HG03460 (cell line): ENCODE measurements around the gene EGFL7.

Experiments used
- ATAC-seq: cut with Tn5 transposase; IDR thresholded peaks from one replicate; pipeline ENCODE4 v1.9.1; 2021; ENCODE audit not compliant: unreplicated experiment

The EGFL7 gene

DNA sequence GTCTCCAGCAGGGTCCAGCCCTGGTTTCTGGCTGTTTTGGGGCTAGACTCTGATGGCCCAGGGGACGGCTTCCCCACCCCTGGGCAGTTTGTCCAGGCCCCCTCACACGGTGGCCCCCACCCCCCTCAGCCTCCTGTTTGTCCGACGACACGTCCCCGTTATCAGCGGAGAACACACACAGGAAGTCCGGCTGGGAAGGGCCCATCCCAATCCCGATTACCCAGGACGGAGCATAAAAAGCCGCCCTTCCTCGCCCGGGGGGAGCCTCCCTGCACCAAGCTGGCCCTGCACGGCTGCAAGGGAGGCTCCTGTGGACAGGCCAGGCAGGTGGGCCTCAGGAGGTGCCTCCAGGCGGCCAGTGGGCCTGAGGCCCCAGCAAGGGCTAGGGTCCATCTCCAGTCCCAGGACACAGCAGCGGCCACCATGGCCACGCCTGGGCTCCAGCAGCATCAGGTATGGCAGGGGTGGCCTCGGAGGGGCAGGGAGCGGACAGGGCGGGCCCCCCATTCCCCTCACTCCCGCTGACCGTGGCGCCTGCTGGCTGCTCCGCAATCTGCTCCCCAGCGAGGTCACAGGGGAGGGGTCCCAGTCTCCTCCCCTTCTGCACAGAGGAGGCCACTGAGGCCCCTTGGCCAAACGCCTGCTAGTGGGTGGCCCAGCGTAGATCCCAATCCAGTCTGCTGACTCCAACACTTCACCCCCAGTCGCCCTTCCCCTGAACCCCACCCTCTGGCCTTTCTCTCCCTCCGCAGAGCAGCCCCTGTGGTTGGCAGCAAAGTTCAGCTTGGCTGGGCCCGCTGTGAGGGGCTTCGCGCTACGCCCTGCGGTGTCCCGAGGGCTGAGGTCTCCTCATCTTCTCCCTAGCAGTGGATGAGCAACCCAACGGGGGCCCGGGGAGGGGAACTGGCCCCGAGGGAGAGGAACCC, at the start of gene EGFL7:
EGFL7 (plus strand) TSS at position 261 of the 926 bp plus-strand sequence. CDS start 5,367 bp downstream, outside the sequence.
- ATAC-seq, result no peak

DNA sequence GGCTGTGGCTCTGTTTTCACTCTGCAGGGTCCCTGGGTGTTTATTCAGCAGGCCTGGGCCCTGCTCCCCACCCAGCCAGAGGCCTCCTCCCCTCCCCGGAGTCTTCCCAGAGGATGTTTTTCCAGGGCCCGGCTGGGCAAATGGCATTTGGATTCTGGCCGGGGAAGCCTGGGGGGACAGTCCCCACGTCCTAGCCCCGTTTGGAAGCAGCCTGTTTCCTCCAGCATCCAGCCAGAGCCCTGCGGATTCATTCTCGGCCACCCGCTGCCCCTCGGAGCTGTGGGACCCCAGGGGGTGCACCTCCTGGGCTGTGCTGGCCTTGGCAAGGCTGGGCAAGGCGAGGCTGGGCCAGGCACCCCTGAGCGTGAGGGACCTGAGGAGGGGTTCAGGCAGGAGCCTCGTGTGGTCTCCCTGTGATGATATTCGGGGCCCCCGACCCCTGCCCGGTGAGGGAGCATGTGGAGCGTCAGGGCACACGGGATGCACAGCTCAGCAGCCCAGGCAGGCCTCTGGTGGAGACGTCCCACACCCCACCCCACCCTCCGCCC, 48.8 kb upstream of the EGFL7 start:
- ATAC-seq, result no peak

DNA sequence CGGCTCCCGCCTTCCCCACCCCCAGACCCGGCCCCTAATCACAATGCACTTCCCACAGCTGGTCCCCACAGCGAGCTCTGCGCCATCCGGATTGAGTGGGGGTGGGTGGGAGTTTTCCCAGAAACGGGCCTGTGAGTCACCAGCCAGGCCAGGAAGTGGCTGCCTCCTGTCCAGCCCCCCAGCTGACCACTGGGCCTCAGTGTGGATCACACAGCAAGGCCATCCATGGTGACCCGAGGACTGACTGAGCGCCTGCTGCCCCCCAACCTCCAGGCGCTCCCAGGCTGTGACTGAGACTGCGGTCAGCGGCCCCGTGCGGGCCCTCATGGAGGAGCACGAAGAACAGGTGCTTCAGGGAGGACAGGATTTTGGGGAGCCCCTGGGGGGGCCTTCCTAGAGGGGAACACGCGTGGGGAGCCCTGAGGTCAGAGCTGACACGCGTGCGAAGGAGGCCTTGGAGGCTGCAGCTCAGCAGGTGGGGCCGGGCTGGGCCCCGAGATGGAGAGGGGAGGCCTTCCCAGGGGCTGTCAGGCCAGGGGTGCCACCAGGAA, 48.3 kb upstream of the EGFL7 start:
- no peak for ATAC-seq

DNA sequence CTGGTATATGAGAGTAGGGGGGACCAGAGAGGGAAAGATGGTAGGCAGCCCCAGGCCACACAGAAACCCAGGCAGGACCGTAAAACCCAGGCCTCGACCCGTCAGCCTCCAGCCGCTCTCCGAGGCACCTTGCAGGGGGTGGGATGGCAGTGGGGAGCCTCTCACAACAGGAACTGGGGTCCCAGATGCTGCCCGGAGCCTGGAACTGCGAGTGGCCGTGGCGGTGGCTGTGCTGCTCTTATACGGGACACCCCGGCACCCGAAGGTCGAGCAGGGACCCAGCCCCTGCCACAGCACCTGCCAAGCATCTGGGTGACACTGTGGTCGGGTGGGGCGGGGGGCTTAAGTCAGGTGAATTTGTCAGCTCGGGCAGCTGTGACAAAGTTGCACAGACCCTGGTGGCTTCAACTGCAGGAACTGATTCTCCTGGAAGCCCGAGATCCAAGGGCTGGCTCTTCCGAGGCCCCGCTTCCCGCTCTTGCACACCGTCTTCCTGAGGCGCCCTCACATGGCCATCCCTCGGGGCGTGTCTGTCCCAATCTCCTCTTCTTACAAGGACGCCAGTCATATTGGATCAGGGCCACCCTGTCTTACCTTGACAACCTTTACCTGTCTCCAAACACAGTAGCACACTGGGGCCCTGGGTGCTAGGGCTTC, 47.6 kb upstream of the EGFL7 start:
- no peak for ATAC-seq

DNA sequence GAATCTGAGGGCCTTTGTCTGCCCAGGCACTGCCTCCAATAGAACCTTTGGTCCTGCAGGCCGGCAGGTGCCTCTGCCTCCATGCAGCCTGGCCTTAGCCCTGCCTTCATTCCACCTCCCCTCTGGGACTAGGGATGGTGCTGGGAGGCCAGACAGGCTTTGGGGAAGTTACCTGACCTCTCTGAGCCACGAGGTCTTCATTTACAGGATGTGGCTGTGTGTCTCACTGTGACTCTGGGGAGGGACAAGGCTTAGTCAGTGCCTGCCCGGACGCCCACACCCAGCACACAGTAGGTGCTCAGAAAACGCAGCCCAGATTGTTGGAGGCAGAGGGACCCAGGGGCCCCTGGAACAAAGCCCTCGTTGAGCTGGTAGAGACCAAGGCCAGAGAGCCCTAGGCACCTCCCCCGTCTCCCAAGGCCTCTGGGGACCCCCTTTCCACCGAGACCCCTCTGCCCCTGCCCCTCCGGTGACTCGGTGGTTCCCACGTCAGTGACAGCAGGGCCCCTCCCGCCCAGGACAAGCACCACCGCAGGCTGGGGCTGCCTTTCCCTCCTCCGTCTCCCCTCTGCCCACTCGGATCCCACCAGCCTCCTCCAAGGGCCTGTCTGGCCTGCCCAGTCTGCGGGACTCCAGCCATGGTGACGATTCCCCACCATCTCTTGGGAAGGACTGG, 46.9 kb upstream of the EGFL7 start:
- no peak for ATAC-seq

DNA sequence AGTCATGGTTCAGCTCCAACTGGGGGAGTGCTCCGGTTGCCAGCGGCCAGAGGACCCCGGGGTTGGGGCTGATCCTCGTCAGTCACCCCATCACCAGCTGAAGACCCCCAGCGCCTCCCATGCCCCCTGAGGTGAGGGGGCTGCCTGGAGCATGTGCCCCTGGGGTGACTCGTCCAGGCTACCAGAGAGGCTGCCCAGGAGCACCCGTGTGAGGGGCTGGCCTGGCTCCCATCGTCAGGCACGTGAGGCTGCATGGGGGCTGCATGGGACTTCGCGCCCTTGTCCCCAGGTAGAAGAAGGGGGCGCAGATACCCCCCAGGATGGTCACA, 46.4 kb upstream of the EGFL7 start:
- no peak for ATAC-seq

DNA sequence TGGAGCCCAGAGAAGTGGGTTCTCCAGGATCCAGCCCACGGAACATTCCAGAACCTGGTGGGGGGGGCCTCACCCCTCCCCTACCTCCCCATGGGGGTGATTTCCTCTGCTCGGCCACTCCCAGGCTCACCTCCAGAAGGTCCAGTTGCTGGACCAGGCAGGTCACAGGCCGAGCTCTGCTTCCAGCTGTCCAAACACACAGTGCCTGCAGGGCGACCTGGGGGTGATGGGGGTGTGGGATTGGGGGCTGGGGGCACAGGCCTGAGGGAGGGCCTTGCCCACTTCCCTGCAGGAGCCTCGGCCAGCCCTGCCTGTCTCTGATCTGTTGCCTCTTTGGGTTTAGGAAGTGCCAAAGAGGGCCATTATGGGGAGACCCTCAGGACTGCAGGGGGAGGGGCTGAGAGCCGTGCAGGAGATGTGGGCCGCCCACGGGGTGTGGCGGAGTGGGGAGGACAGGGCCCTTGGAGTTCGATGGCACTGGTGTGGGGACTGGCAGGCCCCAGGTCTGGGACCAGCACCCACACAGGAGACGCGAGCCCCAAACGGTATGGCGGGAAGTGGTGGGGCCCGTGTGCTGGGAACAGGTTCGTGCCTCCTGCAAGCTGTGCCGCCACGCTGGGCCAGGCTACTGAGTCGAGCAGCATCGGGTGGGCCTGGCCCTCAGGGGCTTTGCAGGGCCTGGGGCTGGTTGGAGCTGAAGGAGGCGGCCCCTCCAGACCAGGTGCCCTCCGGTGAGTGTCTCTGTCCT, 45.6 kb upstream of the EGFL7 start:
- no peak for ATAC-seq

DNA sequence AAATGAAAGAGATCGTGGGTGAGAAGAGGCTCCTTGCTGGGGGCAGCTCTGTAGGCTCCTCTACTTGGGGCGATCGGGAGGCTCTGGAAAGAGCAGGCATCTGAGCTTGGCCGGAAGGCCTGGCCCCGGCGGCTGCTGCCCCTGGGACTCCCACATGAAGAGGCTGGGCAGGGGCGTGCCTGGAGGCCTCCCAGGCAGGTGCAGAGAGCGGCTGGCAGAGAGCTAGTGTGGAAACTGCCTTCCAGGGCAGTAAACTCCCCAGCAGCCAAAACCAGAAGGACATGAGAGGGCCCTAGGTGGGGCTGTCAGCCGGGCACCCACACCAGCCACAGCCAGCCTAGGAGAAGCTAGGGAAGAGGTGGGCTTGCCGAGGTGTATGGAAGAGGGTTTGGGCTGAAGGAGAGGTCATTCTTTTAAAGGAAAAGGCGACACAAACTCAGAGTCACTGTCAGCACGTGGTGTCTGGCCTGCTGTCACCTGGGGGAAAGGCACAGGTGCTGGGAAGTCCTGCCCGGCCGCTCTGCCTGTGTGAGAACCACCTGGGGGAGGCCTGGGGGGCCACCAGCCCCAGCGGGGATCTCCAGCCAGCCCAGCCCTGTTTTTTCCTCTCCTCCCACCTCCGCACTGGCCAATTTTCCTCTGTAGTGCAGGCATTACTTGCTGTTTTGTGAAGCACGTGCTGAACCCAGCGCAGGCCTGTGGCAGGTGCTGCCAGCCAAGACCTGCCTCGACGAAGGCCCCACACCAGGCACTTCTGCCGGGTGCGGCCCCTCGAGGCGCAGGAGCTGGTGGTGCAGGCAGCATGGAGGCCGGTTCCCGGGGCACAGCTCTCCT, 44.8 kb upstream of the EGFL7 start:
- ATAC-seq, result no peak

DNA sequence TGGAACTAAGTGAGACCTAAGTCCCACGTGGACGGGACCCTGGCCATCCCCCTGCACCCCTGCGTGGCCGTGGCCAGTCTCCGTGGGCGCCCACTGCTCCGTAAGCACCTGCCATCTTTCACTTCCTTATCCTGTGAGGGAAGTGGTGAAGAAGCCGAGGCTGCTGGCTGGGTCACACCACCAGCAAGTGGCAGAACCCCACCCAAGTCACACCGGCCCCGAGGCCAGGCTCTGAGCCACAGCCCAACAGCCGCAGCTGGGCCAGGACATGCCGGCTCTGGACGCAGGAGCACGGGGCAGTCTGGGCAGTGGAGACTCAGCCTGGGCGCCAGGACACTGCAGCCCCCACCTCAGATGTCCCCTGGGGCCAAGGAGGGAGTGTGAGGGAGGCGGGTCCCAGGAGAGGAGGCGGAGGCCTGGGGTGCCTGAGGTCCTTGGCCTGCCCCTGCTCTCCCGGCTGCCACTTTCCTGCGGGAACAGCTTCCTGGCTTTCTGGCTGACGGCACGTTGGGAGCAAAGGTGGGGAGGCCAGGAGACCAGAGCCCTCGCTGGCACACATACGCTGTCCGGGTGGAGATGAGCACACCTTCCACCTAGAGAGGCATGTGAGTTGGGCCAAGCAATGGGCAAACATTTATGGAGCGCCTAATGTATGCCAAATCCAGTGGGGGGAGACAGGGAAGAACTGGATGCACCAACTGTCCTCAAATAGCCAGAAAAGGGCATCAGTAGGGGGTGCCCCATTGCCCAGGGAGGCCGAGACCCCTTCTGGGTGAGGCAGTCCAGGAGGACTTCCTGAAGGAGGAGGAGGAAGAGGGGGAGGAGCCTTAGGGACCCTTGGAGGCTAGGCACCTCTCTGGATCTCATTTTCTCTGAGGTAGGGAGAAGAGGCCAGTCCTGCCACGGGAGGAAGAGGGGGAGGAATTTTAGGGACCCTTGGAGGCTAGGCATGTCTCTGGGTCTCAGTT, 43.9 kb upstream of the EGFL7 start:
- ATAC-seq, result no peak

DNA sequence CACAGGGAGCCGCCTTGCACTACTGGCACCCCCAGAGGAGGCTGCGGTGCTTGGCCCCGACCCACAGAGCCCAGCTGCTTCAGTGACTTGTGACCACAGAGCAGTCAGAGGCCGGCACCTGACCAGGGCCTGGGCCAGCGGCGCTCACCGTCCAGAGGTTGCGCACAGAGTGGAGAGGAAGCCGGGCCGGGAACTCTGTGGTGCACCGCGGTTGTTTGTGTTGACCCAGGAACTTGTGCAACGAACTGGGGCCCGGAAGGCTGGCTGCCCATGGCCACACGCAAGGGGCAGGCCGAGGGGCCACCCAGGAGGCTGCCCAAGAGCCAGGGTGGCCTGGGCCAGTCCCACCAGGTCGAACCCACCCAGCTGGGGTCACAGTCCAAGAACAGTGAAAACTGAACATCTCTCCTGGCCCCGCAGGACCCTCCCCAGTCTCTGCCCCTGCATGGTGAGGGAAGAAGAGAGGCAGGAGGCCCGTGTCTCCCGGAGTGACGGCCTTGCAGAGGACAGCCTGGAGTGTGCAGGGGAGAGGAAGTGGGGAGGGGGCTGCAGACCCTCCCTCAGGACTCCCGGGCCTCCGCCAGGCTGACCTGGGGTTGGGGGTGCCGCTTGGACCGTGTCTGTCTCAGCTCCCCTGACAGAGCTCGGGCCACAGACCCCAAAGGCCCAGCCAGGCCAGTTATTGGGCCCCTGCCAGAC, 42.8 kb upstream of the EGFL7 start:
- ATAC-seq, result no peak

DNA sequence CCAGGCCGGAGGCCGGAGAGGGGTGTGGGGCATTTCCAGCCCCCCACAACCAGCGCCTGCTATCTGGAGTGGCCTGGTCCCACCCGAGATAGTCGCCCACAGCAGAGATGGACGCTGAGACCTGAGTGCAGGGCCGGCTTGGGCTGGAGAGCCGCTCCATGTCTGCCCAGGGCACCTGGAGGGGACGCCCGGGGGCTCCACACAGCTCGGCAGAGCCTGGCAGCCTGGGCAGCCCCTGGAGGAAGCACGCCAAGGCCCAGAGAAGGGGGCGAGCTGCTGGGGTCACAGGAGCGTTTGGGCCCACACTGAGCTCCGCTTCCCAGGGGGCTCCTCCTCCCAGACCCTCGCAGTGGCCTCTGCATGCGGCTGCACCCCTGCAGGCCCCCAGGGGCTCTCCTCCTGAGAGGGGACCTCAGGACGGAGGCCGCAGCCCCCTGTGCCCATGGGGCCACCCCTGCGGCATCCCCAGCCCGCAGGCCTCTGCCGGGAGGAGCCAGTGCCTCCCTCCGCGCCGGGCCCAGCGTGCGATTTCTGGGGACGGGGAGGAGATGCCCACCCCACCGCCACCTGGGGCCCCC, 42.2 kb upstream of the EGFL7 start:
- no peak for ATAC-seq

DNA sequence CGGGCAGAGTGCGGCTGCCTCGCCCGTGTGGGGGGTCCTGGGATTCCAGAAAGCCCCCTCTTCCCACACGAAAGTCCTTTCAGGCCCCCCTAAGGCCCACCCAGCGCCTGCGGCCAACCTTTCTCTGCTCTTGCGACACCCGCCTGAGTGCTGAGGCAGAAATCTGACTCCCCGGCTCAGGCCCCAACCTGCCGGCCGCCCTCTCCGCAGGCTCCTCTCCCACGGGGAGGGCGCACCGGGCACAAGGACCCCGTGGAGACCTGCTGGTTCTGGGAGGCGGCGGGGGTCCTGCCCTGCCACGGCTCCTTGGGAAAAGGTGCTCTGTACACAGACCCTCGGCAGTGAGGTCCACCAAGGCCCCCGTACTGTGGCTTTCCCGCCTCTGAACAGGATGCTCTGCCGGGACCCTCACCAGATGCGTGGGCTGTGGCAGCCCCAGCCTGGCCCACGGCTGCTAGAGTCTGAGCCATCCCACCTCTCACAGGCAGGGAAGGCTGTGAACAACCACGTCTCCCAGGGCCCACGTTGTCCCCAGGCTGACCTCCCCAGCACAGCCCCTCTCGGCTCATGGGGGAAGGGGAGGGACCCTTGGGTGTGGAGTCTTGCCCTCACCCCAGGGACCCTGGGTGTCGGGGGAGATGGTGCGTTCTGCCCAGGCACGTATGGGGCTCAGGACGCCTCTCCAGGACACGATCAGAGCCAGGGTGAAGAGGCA, 41.5 kb upstream of the EGFL7 start:
- ATAC-seq, result no peak

DNA sequence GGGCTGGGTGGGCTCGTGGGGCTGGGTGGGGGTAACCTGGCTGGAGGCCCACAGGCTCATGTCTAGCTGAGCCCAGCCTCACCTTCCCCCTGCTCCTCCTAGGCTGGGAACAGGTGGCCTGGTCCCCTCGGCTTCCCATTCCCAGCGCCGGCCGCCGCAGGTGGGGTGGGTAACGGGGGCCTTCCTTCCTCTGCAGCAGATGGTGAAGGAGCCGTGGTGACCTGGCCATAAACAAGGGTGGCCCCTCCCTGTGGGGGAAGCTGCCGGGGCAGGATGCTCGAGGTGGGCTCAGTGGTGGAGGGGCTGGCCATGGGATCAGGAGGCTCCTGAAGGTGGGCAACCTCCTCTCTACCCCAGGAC, 41.0 kb upstream of the EGFL7 start:
- no peak for ATAC-seq

DNA sequence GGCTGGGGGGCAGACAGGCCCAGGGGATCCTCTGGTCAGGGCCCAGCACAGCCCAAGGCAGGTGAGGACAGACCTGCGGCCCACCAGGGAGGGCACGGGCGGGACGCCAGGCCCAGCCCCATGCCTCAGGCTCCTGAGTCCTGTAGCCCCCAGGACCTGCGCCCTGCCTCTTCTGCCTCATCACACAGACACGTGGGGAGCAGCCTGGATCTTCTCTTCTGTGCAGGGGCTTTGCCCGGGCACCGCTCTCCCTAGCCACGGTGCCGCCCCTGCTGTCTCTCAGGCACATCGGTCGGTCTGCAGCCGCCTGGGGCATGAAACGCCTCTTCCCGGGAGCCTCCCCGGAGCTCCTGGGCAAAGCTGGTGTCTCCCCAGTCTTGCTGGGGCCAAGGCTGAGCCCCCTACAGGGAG, 40.2 kb upstream of the EGFL7 start:
- ATAC-seq, result no peak

DNA sequence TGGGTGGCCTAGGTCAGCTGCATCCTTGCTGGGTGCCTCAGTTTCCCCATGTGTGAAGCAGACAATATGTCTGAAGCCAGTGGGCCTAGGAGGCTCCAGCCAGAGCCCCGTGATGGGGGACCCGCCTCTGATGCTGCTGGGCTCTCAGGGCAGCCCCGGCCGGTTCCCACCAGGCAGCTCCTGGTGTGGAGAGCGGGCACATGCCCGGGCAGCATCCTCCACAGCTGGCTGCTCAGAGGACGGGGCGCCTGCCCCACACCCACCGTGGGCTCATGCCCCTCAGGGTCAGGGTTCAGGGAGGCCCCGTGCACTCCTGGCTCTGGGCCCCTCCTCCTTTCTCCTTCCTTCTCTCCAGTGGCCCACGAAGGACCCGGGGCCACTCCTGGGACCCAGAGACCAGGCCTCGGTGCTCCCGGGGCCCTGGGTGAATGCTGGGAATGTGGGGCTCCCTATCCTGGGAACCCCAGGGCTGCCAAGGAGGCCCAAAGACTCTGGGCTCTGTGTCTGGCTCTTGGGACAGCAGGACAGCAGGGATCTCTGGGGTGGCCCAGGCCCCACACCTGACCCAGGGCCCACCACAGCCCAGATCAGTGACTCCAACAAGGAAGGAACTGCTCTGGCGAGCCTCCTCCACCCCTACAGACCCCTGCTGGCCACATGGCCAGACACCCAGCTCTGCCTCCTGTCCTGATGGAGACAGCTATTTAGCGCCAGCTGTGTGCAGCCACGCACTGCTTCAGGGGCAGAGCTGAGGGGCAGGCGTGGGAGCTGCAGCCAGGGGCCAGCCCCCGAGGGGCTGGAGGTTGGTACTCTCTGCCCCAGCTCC, 39.5 kb upstream of the EGFL7 start:
- no peak for ATAC-seq

DNA sequence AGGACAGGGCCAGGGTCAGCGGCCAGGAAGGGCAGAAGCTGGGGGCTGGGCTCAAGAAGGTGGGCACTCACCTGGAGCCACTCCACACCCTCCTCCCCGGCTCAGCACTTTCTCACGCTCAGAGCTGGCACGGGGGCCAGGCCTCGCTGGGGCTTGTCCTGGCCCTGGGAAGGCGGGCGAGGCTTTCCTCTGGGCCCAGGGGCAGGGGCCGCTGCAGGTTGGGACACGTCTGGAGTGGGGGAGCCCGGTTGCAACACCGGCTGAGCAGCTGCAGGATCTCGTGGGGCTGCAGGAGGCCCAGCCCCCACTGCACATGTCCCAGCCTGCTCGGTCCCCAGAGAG, 38.9 kb upstream of the EGFL7 start:
- no peak for ATAC-seq
